Ishikawa (cell line): ENCODE data around the gene DYNLRB2.

Experiments
- FOXM1 ChIP-seq: IDR thresholded peaks from 2 replicates; pipeline ENCODE4 v1.6.1; 2012; ENCODE audit warnings: low read depth, borderline replicate concordance
- RAD21 ChIP-seq: IDR thresholded peaks from 2 replicates; pipeline ENCODE4 v1.6.1; 2012; ENCODE audit warnings: low read depth
- TAF1 ChIP-seq: IDR thresholded peaks from 2 replicates; pipeline ENCODE4 v1.6.1; 2012; ENCODE audit warnings: low read depth, mild to moderate bottlenecking
- TCF12 ChIP-seq: IDR thresholded peaks from 2 replicates; pipeline ENCODE4 v1.6.1; 2012; ENCODE audit warnings: low read depth
- TEAD4 ChIP-seq: IDR thresholded peaks from 2 replicates; pipeline ENCODE4 v1.6.1; 2012
- ZBTB7A ChIP-seq: IDR thresholded peaks from 2 replicates; pipeline ENCODE4 v1.6.1; 2012; ENCODE audit warnings: low read depth

GRCh38 chr16:80517846-80518245 is 22.9 kb upstream of the DYNLRB2 start:
- TF ChIP-seq RAD21 (no peak), TCF12 (no peak), ZBTB7A (no peak), TAF1 (no peak), FOXM1 (no peak), TEAD4 (no peak)
